ENCODE data around the gene FLYWCH2.

The FLYWCH2 gene

GRCh38 chr16:2854700-2855309 lies 28.2 kb upstream of the FLYWCH2 start:
- DNase-seq = no peak

DNA sequence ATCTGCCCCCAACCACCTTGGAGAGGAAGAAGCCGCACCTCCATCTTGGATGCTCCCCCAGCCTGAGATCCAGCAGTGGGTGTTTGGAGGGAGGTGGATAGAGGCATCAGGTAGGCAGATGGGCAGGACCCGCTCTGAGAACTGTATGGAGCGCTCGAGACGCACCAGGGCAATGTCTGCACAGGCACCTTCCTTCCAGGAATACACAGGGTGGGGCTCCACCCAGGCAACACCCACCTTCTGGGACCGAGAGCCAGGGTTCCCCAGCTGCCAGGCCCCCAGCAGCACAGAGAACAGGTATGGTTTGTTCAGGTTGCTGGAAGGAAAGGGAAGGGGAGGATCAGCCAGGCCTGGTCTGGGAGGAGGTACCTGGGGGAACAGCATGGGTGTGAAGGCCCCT lies 27.5 kb upstream of the FLYWCH2 start:
- DNase-seq = no peak

GRCh38 chr16:2856061-2856670 lies 26.8 kb upstream of the FLYWCH2 start:
- DNase-seq = no peak

GRCh38 chr16:2856686-2857450 lies 26.1 kb upstream of the FLYWCH2 start:
- DNase-seq = no peak

DNA sequence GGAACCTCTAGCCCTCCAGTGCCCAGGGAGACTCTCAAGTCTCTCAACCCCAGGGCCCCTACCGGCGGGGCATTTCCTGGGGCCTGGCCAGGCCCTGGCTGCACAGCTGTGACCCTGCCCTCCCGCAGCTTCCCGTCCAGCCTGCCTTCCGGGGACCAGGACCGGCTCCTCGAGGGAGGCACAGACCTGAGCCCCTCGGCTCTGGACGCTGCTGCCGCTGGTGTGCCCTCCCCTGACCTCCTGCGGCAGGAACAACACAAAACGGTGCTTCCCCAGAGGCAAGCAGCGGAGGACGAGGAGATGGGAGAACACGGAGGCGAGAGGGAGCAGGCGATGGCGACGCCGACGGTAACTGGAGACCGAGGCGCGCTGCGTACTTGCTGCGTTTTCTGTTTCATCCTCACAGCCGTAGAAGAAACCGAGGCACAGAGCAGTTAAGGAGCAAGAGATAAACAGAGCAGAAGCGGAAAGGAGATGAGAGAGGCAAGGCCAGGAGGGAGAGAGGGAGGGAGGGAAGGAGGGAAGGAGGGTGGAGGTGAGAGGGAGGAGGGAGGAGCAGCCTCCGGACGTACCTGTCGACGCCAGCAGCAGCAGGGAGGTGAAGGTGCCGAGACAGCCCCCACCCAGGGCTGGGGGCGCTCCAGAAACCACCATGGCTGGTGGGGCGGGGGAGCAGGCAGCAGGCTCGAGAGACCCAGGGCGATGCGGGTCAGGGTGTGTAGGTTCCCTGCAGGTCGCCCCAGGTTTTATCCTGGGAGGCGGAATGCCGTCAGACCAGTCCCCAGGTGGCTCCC lies 25.4 kb upstream of the FLYWCH2 start, which contains the start of gene PRSS22:
Gene PRSS22, minus strand, starts transcription at position 720 of the 794 bp plus-strand sequence. Its CDS starts 66 bp downstream, at position 654.
- no peak for DNase-seq

GRCh38 chr16:2858245-2859025 lies 24.6 kb upstream of the FLYWCH2 start:
- no peak for DNase-seq

DNA sequence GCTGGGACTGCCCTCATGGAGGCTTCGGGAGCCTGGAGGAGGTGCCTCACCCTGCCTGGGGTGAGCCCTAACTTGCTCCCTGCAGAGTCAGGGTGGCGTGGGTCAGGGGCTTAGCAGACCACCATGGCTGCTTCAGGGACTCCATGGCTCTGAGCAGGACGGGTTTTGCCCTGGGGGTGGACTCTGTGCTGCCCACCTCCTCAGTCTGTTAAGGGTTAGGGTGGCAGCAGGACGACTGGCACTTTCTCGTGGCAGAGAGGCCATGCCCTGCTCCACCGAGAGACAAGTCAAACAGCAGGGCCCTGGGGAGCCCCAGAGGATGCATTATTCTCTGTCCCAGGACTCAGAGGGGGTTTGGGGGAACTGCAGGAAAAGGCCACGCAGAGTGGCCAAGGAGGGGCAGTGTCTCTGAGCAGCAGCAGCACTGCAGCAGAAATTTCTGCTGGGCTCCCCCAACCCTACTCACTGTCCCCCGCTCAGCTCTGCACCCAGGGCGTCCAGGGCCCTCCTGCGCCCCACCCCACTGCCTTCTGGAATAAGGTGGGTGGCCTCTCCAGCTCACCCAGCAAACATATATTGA lies 23.2 kb upstream of the FLYWCH2 start:
- DNase-seq = no peak

DNA sequence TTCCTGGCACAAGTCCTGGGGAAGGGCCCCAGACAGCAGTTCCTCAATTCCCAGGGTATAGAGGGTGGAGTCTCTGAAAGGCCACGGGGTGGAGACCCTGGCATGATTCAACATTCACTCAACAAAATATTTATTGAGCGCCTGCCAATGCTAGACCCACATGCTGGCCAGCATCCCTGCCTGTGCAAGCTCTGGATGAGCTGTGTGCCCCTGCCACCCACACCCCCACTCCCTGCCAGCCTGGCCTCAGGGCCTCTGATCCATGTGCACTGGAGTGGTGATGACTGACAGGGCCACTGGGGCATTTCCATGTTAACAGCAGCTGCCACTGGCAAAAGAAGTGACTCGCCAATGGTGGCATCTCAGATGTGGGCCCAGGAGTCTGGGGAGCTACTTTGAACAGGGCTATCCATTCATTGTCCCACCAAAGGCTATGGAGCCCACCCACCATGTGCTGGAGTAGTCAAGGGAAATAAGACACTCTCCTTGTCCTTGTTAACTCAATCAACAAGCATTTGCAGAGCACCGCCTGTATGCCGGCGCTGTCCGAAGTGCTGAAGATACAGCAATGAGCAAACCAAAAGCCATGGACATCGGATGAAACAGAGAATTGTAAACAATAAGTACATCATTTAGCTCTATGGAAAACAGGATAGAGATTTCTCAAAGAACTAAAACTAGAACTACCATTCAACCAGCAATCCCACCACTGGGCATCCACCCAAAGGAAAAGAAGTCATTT lies 22.0 kb upstream of the FLYWCH2 start:
- no peak for DNase-seq

GRCh38 chr16:2865651-2866050 lies 17.4 kb upstream of the FLYWCH2 start:
- DNase-seq = no peak

DNA sequence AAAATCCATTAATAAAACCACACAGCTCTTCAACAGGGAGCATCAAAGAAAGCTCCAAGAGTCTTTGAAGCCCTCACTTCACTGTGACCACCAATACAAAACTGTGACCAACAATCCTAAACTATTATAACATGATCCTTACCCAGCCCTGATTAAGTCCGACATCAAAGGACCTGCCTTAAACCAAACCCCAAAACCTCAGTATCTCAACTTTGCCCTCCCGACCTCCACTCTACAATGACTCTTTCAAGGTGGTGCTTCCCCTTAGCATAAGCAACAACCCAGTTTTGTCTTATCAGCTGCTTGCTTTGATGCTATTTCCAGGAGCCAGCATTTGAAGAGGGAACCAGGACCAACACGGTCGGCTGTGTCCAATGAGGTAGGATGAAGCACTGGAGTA lies 16.6 kb upstream of the FLYWCH2 start:
- DNase-seq = no peak

DNA sequence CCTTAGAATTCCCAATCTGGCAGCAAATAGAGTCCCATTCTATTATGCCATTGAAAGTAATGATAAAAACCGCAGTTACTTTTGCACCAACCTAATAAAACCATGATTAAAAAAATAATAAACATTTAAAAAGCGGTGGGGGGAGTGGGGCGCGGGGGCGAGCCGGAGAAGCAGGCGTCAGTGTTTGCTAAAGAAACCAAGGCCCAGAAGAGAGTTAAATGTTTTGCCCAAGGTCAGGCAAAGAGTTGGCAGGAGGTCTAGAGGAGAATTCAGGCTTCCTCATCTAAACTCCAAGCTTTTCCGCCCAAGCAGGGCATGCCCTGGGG lies 15.4 kb upstream of the FLYWCH2 start:
- no peak for DNase-seq

GRCh38 chr16:2867987-2868789 lies 14.8 kb upstream of the FLYWCH2 start:
- peak; percentile 97 for DNase-seq

DNA sequence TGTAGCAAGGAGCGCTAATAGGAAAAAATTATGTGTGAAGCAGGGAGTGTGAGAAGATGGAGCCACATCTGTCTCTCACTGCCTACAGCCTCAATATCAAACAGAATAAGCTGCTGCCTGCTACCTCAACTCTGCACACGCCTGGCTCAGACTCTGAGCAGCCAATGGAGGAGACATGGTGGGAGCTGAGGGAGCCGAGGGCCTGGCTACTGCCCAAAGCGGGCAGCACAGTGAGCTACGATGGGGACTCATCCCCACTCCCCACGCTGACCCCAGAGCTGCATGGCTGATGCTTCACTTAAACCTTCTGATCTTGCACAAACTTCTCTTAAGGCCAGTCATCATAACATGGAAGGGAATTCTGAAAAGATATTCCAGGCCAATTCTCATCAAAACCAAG lies 11.1 kb upstream of the FLYWCH2 start:
- DNase-seq = no peak

GRCh38 chr16:2874032-2874911 lies 8.7 kb upstream of the FLYWCH2 start:
- DNase-seq = no peak

- DNase-seq = peak; percentile 63
Measured at GRCh38 chr16:2874912-2875362, 8.1 kb upstream of the FLYWCH2 start.

- DNase-seq = no peak
Measured at GRCh38 chr16:2879854-2880508, 3.0 kb upstream of the FLYWCH2 start.

GRCh38 chr16:2881783-2882649 lies 999 bp upstream of the FLYWCH2 start:
- no peak for DNase-seq

DNA sequence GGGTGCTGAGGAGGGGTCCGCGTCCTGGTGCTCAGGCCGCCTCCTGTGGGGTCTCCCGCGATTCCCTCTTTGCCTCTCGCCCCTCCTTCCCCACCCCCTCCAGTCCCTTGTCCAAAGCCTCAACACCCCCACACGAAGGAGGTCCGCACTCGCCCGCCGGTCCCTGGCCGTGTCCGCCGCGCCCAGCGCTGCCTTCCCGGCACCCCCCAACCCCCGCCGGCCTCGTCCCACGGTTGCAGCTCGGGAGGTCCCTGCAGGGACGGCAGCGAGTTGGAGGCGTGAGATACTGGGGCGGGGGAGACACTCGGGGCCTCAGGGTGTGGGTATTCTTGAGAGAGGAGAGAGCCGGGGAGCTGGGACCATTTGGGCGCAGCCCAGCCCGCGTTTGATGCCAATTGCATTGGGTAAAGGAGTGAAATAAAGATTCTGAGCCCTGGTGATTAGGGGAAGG lies 468 bp downstream of the FLYWCH2 start:
- no peak for DNase-seq
